Panc1 (cell line): ENCODE results near the gene CCDC127.
"Not testable (repeated sequence)": the region's sequence is repeated elsewhere in the genome, so short reads cannot be mapped to it uniquely, and the experiment has no call there.

Experiments
- CTCF ChIP-seq: fragments of 450-650 bp; IDR thresholded peaks from 2 replicates; pipeline ENCODE4 v1.5.1; 2017; ENCODE audit warnings: mild to moderate bottlenecking
- POLR2AphosphoS5 ChIP-seq: IDR thresholded peaks from 2 replicates; pipeline ENCODE4 v1.6.1; 2012; ENCODE audit warnings: mild to moderate bottlenecking, low read depth, low read length, moderate library complexity
- REST ChIP-seq, 2 experiments: IDR thresholded peaks; 2 replicates each; pipeline ENCODE4 v1.6.1; 2011 to 2012; ENCODE audit warnings: low read depth in 2 of 2, control low read depth in 1 of 2, low read length in 1 of 2, mild to moderate bottlenecking in 1 of 2, moderate library complexity in 1 of 2; ENCODE audit not compliant: insufficient read depth in 1 of 2
- SIN3A ChIP-seq: IDR thresholded peaks from 2 replicates; pipeline ENCODE4 v1.6.1; 2012; ENCODE audit warnings: low read depth, mild to moderate bottlenecking, low read length, moderate library complexity, borderline replicate concordance; ENCODE audit not compliant: insufficient read depth

- not testable (repeated sequence) for TF ChIP-seq CTCF; POLR2AphosphoS5; SIN3A; REST (IDR thresholded peaks at IDR 0.05; ENCODE audit: insufficient read depth in 1 of 2, low read depth in 2 of 2, low read length in 1 of 2)
Measured at GRCh38 chr5:215256-215655, 2.7 kb downstream of the CCDC127 start.
